Sigmoid colon (tissue), 7 donors: ENCODE data around the gene ZFYVE28. TPM values are rescaled to one million over a fixed set of nuclear protein-coding genes. Genes with fewer than 3 reads are reported as not detected.

ENCODE experiments used
- DNase-seq: peaks from one replicate; pipeline ENCODE4 v3.0.0-alpha.2; 2019
- H3K27ac ChIP-seq, 4 donors: fragments of 200-600 bp; sonication (generic); one replicate each; pipeline ENCODE4 v1.5.1; 2016 to 2019; ENCODE audit warnings: mild to moderate bottlenecking in 1 of 4
- H3K27me3 ChIP-seq, 3 donors: fragments of 200-600 bp; sonication (generic); one replicate each; pipeline ENCODE4 v1.5.1; 2019; ENCODE audit warnings: mild to moderate bottlenecking in 1 of 3
- H3K36me3 ChIP-seq, 4 donors: fragments of 200-600 bp; sonication (generic); one replicate each; pipeline ENCODE4 v1.5.1; 2016 to 2019
- H3K4me1 ChIP-seq, 4 donors: fragments of 200-600 bp; sonication (generic); one replicate each; pipeline ENCODE4 v1.5.1; 2017 to 2019
- H3K4me3 ChIP-seq, 4 donors: fragments of 200-600 bp; sonication (generic); one replicate each; pipeline ENCODE4 v1.5.1; 2017 to 2019; ENCODE audit warnings: mild to moderate bottlenecking in 2 of 4, moderate library complexity in 1 of 4
- H3K9me3 ChIP-seq, 4 donors: fragments of 200-600 bp in 3 of 4; sonication (generic) in 3 of 4; one replicate each; pipeline versions ENCODE4 v1.5.1 to v1.6.1; 2013 to 2019
- CTCF ChIP-seq, 4 experiments: fragments of 450-650 bp in 3 of 4; fragments of 200-600 bp in 1 of 4; IDR thresholded peaks; one replicate each; pipeline ENCODE4 v1.5.1; 2016 to 2019; ENCODE audit warnings: antibody characterized with exemption in 4 of 4, mild to moderate bottlenecking in 3 of 4, moderate library complexity in 2 of 4
- EP300 ChIP-seq, 4 donors: sonication (generic); formaldehyde crosslinking; IDR thresholded peaks; one replicate each; pipeline ENCODE4 v1.6.1; 2017; ENCODE audit warnings: antibody characterized with exemption in 4 of 4
- POLR2A ChIP-seq, 2 donors: fragments of 450-650 bp; IDR thresholded peaks; one replicate each; pipeline ENCODE4 v1.6.1; 2016; ENCODE audit warnings: antibody characterized with exemption in 2 of 2, mild to moderate bottlenecking in 2 of 2, moderate library complexity in 2 of 2
- POLR2AphosphoS5 ChIP-seq, 4 donors: sonication (generic); formaldehyde crosslinking; IDR thresholded peaks; one replicate each; pipeline ENCODE4 v1.6.1; 2017; ENCODE audit warnings: antibody characterized with exemption in 4 of 4
- WGBS, 2 donors: extraction: QIAGEN DNeasy Blood & Tissue Kit; methylation state at CpG; one replicate each; pipeline ENCODE4 v1.1.7; 2013; 5-methylcytosine and 5-hydroxymethylcytosine counted together
- intact Hi-C: fragments of 100-400 bp; cut with DNase I; formaldehyde crosslinking; loops from one replicate; pipeline ENCODE4 v1.15.1; 2023
- polyA plus RNA-seq, 3 donors: library from polyadenylated mRNA; stranded (reverse); fragments of 200-250 nt; gene quantifications; one replicate each; pipeline ENCODE4 v1.2.3, GENCODE V29; 2013
- total RNA-seq, 4 donors: library from RNA; depleted of rRNA; stranded (reverse); fragments of >200 nt; gene quantifications; one replicate each; pipeline ENCODE4 v1.1.0, GENCODE V29; 2016
- donor health status: healthy with polysubstance abuse.
- donor health status: Bipolar disorder and iron deficiency.
- donor health status: healthy.

ZFYVE28 gene
- total and polyA plus RNA-seq, 7 donors, result 3.1 to 24.1 (median 13.0) TPM

- WGBS, 2 donors, result 37 to 64% methylated on average over 21 of the region's 21 CpGs
- no peak for DNase-seq
Measured at GRCh38 chr4:2396781-2397368, 21.6 kb downstream of the ZFYVE28 start.

GRCh38 chr4:2395584-2395983 lies 22.9 kb downstream of the ZFYVE28 start:
- no peak for TF ChIP-seq POLR2A (IDR thresholded peaks at IDR 0.05)
- no peak for TF ChIP-seq POLR2AphosphoS5 (IDR thresholded peaks at IDR 0.05)
- TF ChIP-seq CTCF (IDR thresholded peaks at IDR 0.05), result no peak
- no peak for TF ChIP-seq EP300 (IDR thresholded peaks at IDR 0.05)

More at GRCh38 chr4:2396781-2397368, 21.6 kb downstream of the ZFYVE28 start:
- Histone ChIP-seq H3K4me3 (no peak overlapping the region), H3K4me1 (peaks cover 0 to 6% (median 5%) of the 10 kb centered on the region in 4 donors), H3K36me3 (no peaks in the 10 kb centered on the region), H3K27me3 (peaks cover 0 to 22% (median 0%) of the 10 kb centered on the region in 3 donors), H3K27ac (no peak overlapping the region), H3K9me3 (no peaks in the 10 kb centered on the region)
- intact Hi-C loops, result no loop called here
- TF ChIP-seq POLR2A (IDR thresholded peaks at IDR 0.05), result no peak
- TF ChIP-seq CTCF (IDR thresholded peaks at IDR 0.05), result no peak
- no peak for TF ChIP-seq POLR2AphosphoS5 (IDR thresholded peaks at IDR 0.05)
- TF ChIP-seq EP300 (IDR thresholded peaks at IDR 0.05), result no peak

GRCh38 chr4:2395038-2395437 lies 23.4 kb downstream of the ZFYVE28 start:
- no peaks in the 10 kb centered on the region for H3K36me3 ChIP-seq
- H3K27ac ChIP-seq, result no peak overlapping the region
- no peaks in the 10 kb centered on the region for H3K4me1 ChIP-seq
- WGBS, 2 donors, result 90 to 93% methylated on average over 9 of the region's 9 CpGs
- no peaks in the 10 kb centered on the region for H3K9me3 ChIP-seq
- TF ChIP-seq CTCF (IDR thresholded peaks at IDR 0.05) (no peak), POLR2A (IDR thresholded peaks at IDR 0.05) (no peak), POLR2AphosphoS5 (IDR thresholded peaks at IDR 0.05) (no peak), EP300 (IDR thresholded peaks at IDR 0.05) (no peak)
- no peak overlapping the region for H3K4me3 ChIP-seq
- no peak for DNase-seq
- intact Hi-C loops, result no loop called here
- peaks cover 0 to 27% (median 0%) of the 10 kb centered on the region in 3 donors for H3K27me3 ChIP-seq

More at GRCh38 chr4:2395584-2395983, 22.9 kb downstream of the ZFYVE28 start:
- H3K4me3 ChIP-seq, result no peak overlapping the region
- H3K4me1 ChIP-seq, result no peaks in the 10 kb centered on the region
- no peaks in the 10 kb centered on the region for H3K9me3 ChIP-seq
- H3K27ac ChIP-seq, result no peak overlapping the region
- peaks cover 0 to 27% (median 0%) of the 10 kb centered on the region in 3 donors for H3K27me3 ChIP-seq
- no peak for DNase-seq
- H3K36me3 ChIP-seq, result no peaks in the 10 kb centered on the region
- 20 to 76% methylated on average over 9 of the region's 9 CpGs for WGBS, 2 donors
- intact Hi-C loops, result no loop called here

GRCh38 chr4:2394528-2394927 lies 23.9 kb downstream of the ZFYVE28 start:
- H3K27me3 ChIP-seq, result peaks cover 0 to 27% (median 0%) of the 10 kb centered on the region in 3 donors
- no peaks in the 10 kb centered on the region for H3K4me1 ChIP-seq
- H3K9me3 ChIP-seq, result no peaks in the 10 kb centered on the region
- TF ChIP-seq POLR2AphosphoS5 (IDR thresholded peaks at IDR 0.05) (no peak), EP300 (IDR thresholded peaks at IDR 0.05) (no peak), CTCF (IDR thresholded peaks at IDR 0.05) (no peak), POLR2A (IDR thresholded peaks at IDR 0.05) (no peak)
- intact Hi-C loops, result no loop called here
- no peak overlapping the region for H3K27ac ChIP-seq
- H3K4me3 ChIP-seq, result no peak overlapping the region
- H3K36me3 ChIP-seq, result no peaks in the 10 kb centered on the region
- no peak for DNase-seq
- WGBS, 2 donors, result 92 to 94% methylated on average over 17 of the region's 17 CpGs
